HL-60 (cell line): ENCODE results near the gene ZNF285.

Source experiments
- CTCF ChIP-seq: IDR thresholded peaks from one replicate; pipeline ENCODE4 v1.5.1; 2011; ENCODE audit warnings: low read length, control low read depth, inconsistent platforms; ENCODE audit not compliant: insufficient read depth
- GABPA ChIP-seq: IDR thresholded peaks from 2 replicates; pipeline ENCODE4 v1.6.1; 2012; ENCODE audit warnings: low read depth
- POLR2AphosphoS5 ChIP-seq: IDR thresholded peaks from 2 replicates; pipeline ENCODE4 v1.6.1; 2012; ENCODE audit warnings: low read depth
- REST ChIP-seq: IDR thresholded peaks from 2 replicates; pipeline ENCODE4 v1.6.1; 2012; ENCODE audit warnings: low read depth; ENCODE audit not compliant: insufficient replicate concordance
- SPI1 ChIP-seq: IDR thresholded peaks from 2 replicates; pipeline ENCODE4 v1.6.1; 2012; ENCODE audit warnings: low read depth, mild to moderate bottlenecking, borderline replicate concordance

GRCh38 chr19:44344255-44344654 lies 57.2 kb downstream of the ZNF285 start:
- no peak for TF ChIP-seq CTCF
- TF ChIP-seq GABPA = no peak
- TF ChIP-seq POLR2AphosphoS5 = no peak
- no peak for TF ChIP-seq REST
- TF ChIP-seq SPI1 = no peak
